Activated CD8-positive, alpha-beta memory T cell treated with anti-CD3 and anti-CD28 coated beads, Interleukin-2, amount 50 U/mL, for 24 hours (primary cell): ENCODE results near the gene PGF.
"Not testable (repeated sequence)": the region's sequence is repeated elsewhere in the genome, so short reads cannot be mapped to it uniquely, and the experiment has no call there.

Experiments used
- DNase-seq: peaks from one replicate; pipeline ENCODE4 v3.0.0-alpha.2; 2020; ENCODE audit errors: extremely low read depth

Gene PGF

GRCh38 chr14:74942181-74942580 lies 13.2 kb downstream of the PGF start:
- DNase-seq: no peak

GRCh38 chr14:74941676-74942097 lies 13.7 kb downstream of the PGF start:
- peak; percentile 49 for DNase-seq

- DNase-seq: no peak
Measured at GRCh38 chr14:74940956-74941565, 14.3 kb downstream of the PGF start.

GRCh38 chr14:74938531-74939495 lies 16.6 kb downstream of the PGF start:
- DNase-seq: no peak

- DNase-seq: no peak
Measured at GRCh38 chr14:74937171-74937570, 18.2 kb downstream of the PGF start.

GRCh38 chr14:74936731-74937130 lies 18.7 kb downstream of the PGF start:
- DNase-seq: no peak

- DNase-seq: no peak
Measured at GRCh38 chr14:74936151-74936550, 19.2 kb downstream of the PGF start.

GRCh38 chr14:74935360-74935680 lies 20.1 kb downstream of the PGF start:
- DNase-seq: no peak

- DNase-seq: no peak
Measured at GRCh38 chr14:74934476-74935359, 20.7 kb downstream of the PGF start.

- no peak for DNase-seq
Measured at GRCh38 chr14:74934041-74934440, 21.4 kb downstream of the PGF start.

- DNase-seq: not testable (repeated sequence)
Measured at GRCh38 chr14:74932936-74933335, 22.5 kb downstream of the PGF start.

- DNase-seq: no peak
Measured at GRCh38 chr14:74932401-74932901, 22.9 kb downstream of the PGF start.

GRCh38 chr14:74931744-74932143 lies 23.7 kb downstream of the PGF start:
- DNase-seq: not testable (repeated sequence)

GRCh38 chr14:74929242-74929641 lies 26.2 kb downstream of the PGF start:
- no peak for DNase-seq

- DNase-seq: no peak
Measured at GRCh38 chr14:74927225-74927624, 28.2 kb downstream of the PGF start.

GRCh38 chr14:74924061-74924460 lies 31.3 kb downstream of the PGF start:
- DNase-seq: no peak

GRCh38 chr14:74922752-74923401 lies 32.5 kb downstream of the PGF start, which contains the start of gene RPS6KL1:
Gene RPS6KL1, minus strand, starts transcription at chr14:74923260. Its CDS starts 1,719 bp downstream, at chr14:74921541.
- peak; percentile 20 for DNase-seq

- no peak for DNase-seq
Measured at GRCh38 chr14:74921987-74922751, 33.2 kb downstream of the PGF start.

GRCh38 chr14:74921053-74921620 lies 34.3 kb downstream of the PGF start:
- DNase-seq: no peak

GRCh38 chr14:74920281-74920680 lies 35.1 kb downstream of the PGF start:
- DNase-seq: no peak
